Psoas muscle (tissue), 8 donors: Measurements from ENCODE around the gene MRPS12. TPM values are rescaled to one million over a fixed set of nuclear protein-coding genes. Genes with fewer than 3 reads are reported as not detected.

Experiments
- ATAC-seq, 4 donors: fragments of 200-7000 bp; cut with Tn5 transposase; one replicate each; pipeline ENCODE4 v1.9.1; 2020; ENCODE audit warnings: moderate library complexity in 3 of 4, mild to moderate bottlenecking in 2 of 4
- DNase-seq, 2 donors: peaks; one replicate each; pipeline ENCODE4 v3.0.0-alpha.2; 2020
- H3K27ac ChIP-seq: fragments of 200-600 bp; one replicate; pipeline ENCODE4 v1.8.0; 2022
- H3K27me3 ChIP-seq, 3 donors: fragments of 200-600 bp in 1 of 3; one replicate each; pipeline versions ENCODE4 v1.6.1 to v1.8.0; 2013 to 2022; ENCODE audit warnings: low read length in 2 of 3, mild to moderate bottlenecking in 2 of 3, moderate library complexity in 1 of 3; ENCODE audit not compliant: insufficient read depth in 3 of 3
- H3K36me3 ChIP-seq, 2 donors: fragments of 200-600 bp in 1 of 2; one replicate each; pipeline versions ENCODE4 v1.6.1 to v1.8.0; 2013 to 2022; ENCODE audit warnings: low read depth in 1 of 2, mild to moderate bottlenecking in 1 of 2, moderate library complexity in 1 of 2; ENCODE audit not compliant: insufficient read depth in 1 of 2
- H3K4me1 ChIP-seq: fragments of 200-600 bp; one replicate; pipeline ENCODE4 v1.8.0; 2022
- H3K4me3 ChIP-seq: fragments of 200-600 bp; one replicate; pipeline ENCODE4 v1.8.0; 2022; ENCODE audit warnings: mild to moderate bottlenecking
- H3K9me3 ChIP-seq: fragments of 200-600 bp; one replicate; pipeline ENCODE4 v1.8.0; 2022
- WGBS, 3 donors: extraction: QIAGEN DNeasy Blood & Tissue Kit; methylation state at CpG; one replicate each; pipeline versions ENCODE4 v1.1.6 to v1.1.7; 2013; 5-methylcytosine and 5-hydroxymethylcytosine counted together
- intact Hi-C, 2 donors: fragments of 100-400 bp; cut with DNase I; formaldehyde crosslinking; loops; one replicate each; pipeline versions ENCODE4 v1.11.0 to v1.14.2; 2022
- polyA plus RNA-seq, 3 donors: library from polyadenylated mRNA; stranded (reverse); fragments of 200-250 nt; gene quantifications; one replicate each; pipeline ENCODE4 v1.2.3, GENCODE V29; 2013
- total RNA-seq, 4 donors: library from RNA; stranded (reverse); fragmentation: NEBNext Ultra II Directional in 2 of 4; extraction: Animal tissue kit (Norgen Biotek cat#: 25700) in 2 of 4; gene quantifications; one replicate each; pipeline versions ENCODE4 v1.2.1 to v1.2.4, GENCODE V29; 2021 to 2023
- TF ChIP-seq, protein P1 (sequence below): fragments of 200-600 bp; IDR thresholded peaks from one replicate; pipeline ENCODE4 v1.8.0; 2022; ENCODE audit warnings: antibody characterized with exemption
- donor health status: healthy with polysubstance abuse.
- donor health status: DM: no; HTN: no; CAD: no; lungs with moderate emphysema.
- donor health status: Bipolar disorder and iron deficiency.
- donor health status: healthy.
- donor health status: DM: yes; HTN: yes; CAD: no.
- donor health status: DM: no; HTN: no; CAD: no.
- donor health status: DM: no; HTN: no; CAD: no.
- donor health status: DM: yes; HTN: yes; CAD: no.

The MRPS12 gene
- total and polyA plus RNA-seq, 7 donors = 33.8 to 175 (median 70.5) TPM

DNA sequence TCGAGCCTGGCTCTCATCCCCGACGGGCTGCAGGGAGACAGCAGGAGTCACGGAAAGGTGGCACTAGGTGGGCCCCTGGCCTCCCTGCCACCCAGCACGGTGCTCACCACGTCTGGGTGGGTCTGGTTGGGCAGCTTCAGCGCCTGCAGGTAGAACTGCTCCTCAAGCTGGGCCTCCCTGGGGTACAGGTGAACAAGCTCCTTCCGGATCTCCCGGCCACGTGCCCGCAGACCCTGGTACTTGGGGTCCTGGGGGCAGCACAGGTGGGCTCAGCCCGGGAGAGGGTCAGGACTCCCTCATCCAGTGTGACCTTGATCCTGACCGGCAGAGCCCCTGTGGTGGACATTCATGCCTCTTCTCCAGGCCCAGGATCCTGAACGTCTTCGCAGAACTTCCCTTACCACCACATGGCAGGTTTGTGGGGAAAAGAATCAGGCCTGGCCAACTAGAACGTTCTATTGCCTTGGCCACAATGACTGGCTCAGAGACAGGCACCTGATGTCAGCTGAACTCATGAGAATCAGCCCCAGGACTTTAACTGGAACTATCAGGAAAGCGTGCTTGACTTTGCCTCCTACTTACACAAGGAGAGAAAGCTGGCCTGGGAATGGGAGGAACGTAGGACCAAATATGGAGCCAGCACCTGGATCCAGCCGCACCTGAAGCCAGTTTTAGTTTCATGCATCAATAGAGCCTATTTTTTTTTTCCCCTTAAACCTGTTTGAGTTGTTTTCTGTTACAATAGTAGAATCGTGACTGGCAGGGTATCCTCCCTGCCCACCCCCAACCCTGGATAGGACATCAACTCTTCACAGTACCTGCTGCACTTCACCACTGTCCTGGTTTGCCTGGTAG is 9.1 kb upstream of the MRPS12 start:
- Histone ChIP-seq H3K27me3 (no peaks in the 10 kb centered on the region), H3K36me3 (peaks cover 0 to 57% of the 10 kb centered on the region in 2 donors), H3K27ac (no peak overlapping the region), H3K4me3 (no peak overlapping the region), H3K4me1 (no peaks in the 10 kb centered on the region), H3K9me3 (no peaks in the 10 kb centered on the region)
- TF ChIP-seq, protein P1, sequence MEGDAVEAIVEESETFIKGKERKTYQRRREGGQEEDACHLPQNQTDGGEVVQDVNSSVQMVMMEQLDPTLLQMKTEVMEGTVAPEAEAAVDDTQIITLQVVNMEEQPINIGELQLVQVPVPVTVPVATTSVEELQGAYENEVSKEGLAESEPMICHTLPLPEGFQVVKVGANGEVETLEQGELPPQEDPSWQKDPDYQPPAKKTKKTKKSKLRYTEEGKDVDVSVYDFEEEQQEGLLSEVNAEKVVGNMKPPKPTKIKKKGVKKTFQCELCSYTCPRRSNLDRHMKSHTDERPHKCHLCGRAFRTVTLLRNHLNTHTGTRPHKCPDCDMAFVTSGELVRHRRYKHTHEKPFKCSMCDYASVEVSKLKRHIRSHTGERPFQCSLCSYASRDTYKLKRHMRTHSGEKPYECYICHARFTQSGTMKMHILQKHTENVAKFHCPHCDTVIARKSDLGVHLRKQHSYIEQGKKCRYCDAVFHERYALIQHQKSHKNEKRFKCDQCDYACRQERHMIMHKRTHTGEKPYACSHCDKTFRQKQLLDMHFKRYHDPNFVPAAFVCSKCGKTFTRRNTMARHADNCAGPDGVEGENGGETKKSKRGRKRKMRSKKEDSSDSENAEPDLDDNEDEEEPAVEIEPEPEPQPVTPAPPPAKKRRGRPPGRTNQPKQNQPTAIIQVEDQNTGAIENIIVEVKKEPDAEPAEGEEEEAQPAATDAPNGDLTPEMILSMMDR = no peak
- DNase-seq = no peak
- no peak for ATAC-seq
- intact Hi-C loops = loop anchor here in 1 of 2 donors (10.0 kb wide), 1 partner anchor 277 kb away; the partner anchor contains the start of gene ACTN4
- 89 to 94% (median 91%) methylated on average over 19 to 20 of the region's 20 CpGs for WGBS, 3 donors

DNA sequence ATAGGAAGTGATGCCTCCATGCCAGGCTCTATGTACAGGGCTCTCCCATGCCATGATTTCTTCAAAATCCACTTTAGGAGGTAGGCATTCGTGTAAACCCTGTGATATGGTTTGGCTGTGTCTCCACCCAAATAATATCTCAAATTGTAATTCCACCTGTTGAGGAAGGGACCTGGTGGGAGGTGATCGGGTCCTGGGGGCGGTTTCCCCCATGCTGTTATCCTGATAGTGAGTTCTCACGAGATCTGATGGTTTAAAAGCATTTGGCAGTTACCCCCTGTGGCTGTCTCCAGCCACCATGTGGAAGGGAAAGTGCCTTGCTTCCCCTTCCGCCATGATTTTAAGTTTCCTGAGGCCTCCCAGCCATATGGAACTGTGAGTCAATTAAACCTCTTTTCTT is 8.3 kb upstream of the MRPS12 start:
- Histone ChIP-seq H3K4me3 (no peak overlapping the region), H3K27me3 (no peaks in the 10 kb centered on the region), H3K4me1 (no peaks in the 10 kb centered on the region), H3K36me3 (peaks cover 0 to 57% of the 10 kb centered on the region in 2 donors), H3K27ac (no peak overlapping the region), H3K9me3 (no peaks in the 10 kb centered on the region)
- DNase-seq (no peak), ATAC-seq (no peak)
- intact Hi-C loops = loop anchor here in 1 of 2 donors (10.0 kb wide), 1 partner anchor 278 kb away; the partner anchor contains the start of gene ACTN4
- TF ChIP-seq, protein P1 = no peak
- 85 to 97% (median 93%) methylated on average over 5 of the region's 5 CpGs for WGBS, 3 donors

DNA sequence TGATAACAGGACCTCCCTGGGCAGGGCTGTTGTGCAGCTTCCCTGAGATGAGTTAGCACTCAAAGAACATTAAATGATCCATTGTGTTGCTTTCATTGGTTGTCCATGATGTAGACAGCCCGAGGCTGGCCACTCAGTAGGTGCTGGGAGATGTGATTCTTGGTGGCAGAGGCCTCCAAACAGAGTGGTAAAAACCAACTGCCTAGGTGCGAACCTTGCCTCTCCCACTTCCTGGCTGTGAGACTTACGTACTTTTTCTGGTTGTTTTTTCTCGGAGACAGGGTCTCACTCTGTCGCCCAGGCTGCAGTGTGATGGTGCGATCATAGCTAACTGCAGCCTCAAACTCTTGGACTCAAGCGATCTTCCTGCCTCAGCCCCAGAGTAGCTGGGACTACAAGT is 6.4 kb upstream of the MRPS12 start:
- H3K36me3 ChIP-seq = peaks cover 0 to 60% of the 10 kb centered on the region in 2 donors

DNA sequence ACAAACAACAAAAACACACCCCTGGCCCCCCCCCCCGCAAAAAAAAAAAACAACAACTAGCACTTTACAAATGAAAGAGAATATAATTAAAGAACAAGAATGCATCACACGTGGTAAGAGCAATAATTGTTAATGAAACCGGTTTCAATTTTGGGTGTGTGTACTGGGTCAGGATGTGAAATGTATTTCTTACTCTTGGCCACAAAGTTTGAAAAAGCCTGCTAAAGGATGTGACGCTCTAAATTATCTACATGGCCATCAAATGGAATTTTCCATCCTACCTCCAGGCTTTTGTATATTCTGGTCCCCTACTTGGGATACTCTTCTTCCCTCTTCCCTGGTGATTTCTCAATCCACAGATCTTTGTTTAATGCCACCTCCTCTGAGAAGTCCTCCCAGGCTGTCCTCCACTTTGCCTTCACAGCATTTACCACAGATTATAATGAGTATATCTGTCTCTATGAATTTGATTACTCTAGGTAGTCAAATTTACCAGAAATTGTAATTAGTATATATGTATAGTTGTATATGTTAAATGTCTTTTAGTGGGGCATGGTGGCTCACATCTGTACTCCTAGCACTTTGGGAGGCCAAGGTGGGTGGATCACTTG is 2.2 kb upstream of the MRPS12 start:
- Histone ChIP-seq H3K9me3 (no peaks in the 10 kb centered on the region), H3K36me3 (peaks cover 0 to 51% of the 10 kb centered on the region in 2 donors), H3K4me1 (peaks cover 18% of the 10 kb centered on the region), H3K4me3 (no peak overlapping the region), H3K27ac (no peak overlapping the region), H3K27me3 (no peaks in the 10 kb centered on the region)
- ATAC-seq = no peak
- intact Hi-C loops = loop anchor here in 1 of 2 donors (10.0 kb wide), 1 partner anchor 284 kb away; the partner anchor contains the start of gene ACTN4
- DNase-seq = no peak
- TF ChIP-seq, protein P1 = no peak
- WGBS, 3 donors = 78 to 87% (median 85%) methylated on average over 4 of the region's 4 CpGs

More for the DNA sequence above, 6.4 kb upstream of the MRPS12 start:
- DNase-seq (no peak), ATAC-seq (no peak)
- TF ChIP-seq, protein P1 = no peak
- intact Hi-C loops = loop anchor here in 1 of 2 donors (10.0 kb wide), 1 partner anchor 280 kb away; the partner anchor contains the start of gene ACTN4
- H3K9me3 ChIP-seq = no peaks in the 10 kb centered on the region
- peaks cover 3% of the 10 kb centered on the region for H3K4me1 ChIP-seq
- no peak overlapping the region for H3K4me3 ChIP-seq
- H3K27ac ChIP-seq = no peak overlapping the region
- no peaks in the 10 kb centered on the region for H3K27me3 ChIP-seq
- WGBS, 3 donors = 92 to 96% (median 95%) methylated on average over 7 of the region's 7 CpGs
